WTC11 (cell line): ENCODE results near the gene PIP5K1A.

Experiments
- AFF4 ChIP-seq: sonication (generic); formaldehyde crosslinking; IDR thresholded peaks from 2 replicates; pipeline ENCODE4 v1.8.1; 2023; ENCODE audit warnings: mild to moderate bottlenecking, missing genetic modification reagents, borderline replicate concordance
- ATF3 ChIP-seq: sonication (generic); formaldehyde crosslinking; conservative IDR thresholded peaks from 2 replicates; pipeline ENCODE4 v1.8.1; 2022; ENCODE audit warnings: mild to moderate bottlenecking, missing genetic modification reagents
- CBFB ChIP-seq: sonication (generic); formaldehyde crosslinking; IDR thresholded peaks from 2 replicates; pipeline ENCODE4 v1.8.1; 2022; ENCODE audit warnings: mild to moderate bottlenecking, low read depth, missing genetic modification reagents
- CREM ChIP-seq: sonication (generic); formaldehyde crosslinking; IDR thresholded peaks from 2 replicates; pipeline ENCODE4 v1.8.1; 2022; ENCODE audit warnings: mild to moderate bottlenecking, missing genetic modification reagents, moderate library complexity
- CTCF ChIP-seq: fragments of 200-600 bp; IDR thresholded peaks from 2 replicates; pipeline ENCODE4 v1.8.0; 2022; ENCODE audit warnings: antibody characterized with exemption
- E2F5 ChIP-seq: sonication (generic); formaldehyde crosslinking; IDR thresholded peaks from 2 replicates; pipeline ENCODE4 v1.8.1; 2022; ENCODE audit warnings: mild to moderate bottlenecking, moderate library complexity, missing genetic modification reagents
- ERG ChIP-seq: fragments of 250-450 bp; sonication (Bioruptor Pico); IDR thresholded peaks from 2 replicates; pipeline ENCODE4 v1.8.0; 2021; ENCODE audit warnings: mild to moderate bottlenecking
- FOXK1 ChIP-seq: sonication (generic); formaldehyde crosslinking; IDR thresholded peaks from 2 replicates; pipeline ENCODE4 v1.8.0; 2022; ENCODE audit warnings: mild to moderate bottlenecking, moderate library complexity, missing genetic modification reagents
- NR1H2 ChIP-seq: sonication (generic); formaldehyde crosslinking; IDR thresholded peaks from 2 replicates; pipeline ENCODE4 v1.9.0; 2021; ENCODE audit warnings: mild to moderate bottlenecking, moderate library complexity, missing genetic modification reagents
- NR3C1 ChIP-seq: sonication (generic); formaldehyde crosslinking; conservative IDR thresholded peaks from 2 replicates; pipeline ENCODE4 v1.8.1; 2023; ENCODE audit warnings: low read depth, mild to moderate bottlenecking, missing genetic modification reagents
- SMAD4 ChIP-seq: sonication (generic); formaldehyde crosslinking; IDR thresholded peaks from 2 replicates; pipeline ENCODE4 v1.8.0; 2022; ENCODE audit warnings: mild to moderate bottlenecking, missing genetic modification reagents
- SP1 ChIP-seq: sonication (generic); formaldehyde crosslinking; conservative IDR thresholded peaks from 2 replicates; pipeline ENCODE4 v1.8.1; 2022; ENCODE audit warnings: missing genetic modification reagents
- TCF7 ChIP-seq: sonication (generic); formaldehyde crosslinking; IDR thresholded peaks from 2 replicates; pipeline ENCODE4 v1.8.0; 2022; ENCODE audit warnings: mild to moderate bottlenecking, low read depth, missing genetic modification reagents, moderate library complexity
- ZNF263 ChIP-seq: sonication (generic); formaldehyde crosslinking; IDR thresholded peaks from 2 replicates; pipeline ENCODE4 v1.8.1; 2022; ENCODE audit warnings: low read depth, mild to moderate bottlenecking, moderate library complexity, missing genetic modification reagents

GRCh38 chr1:151290709-151291303 lies 92.5 kb downstream of the PIP5K1A start:
- TF ChIP-seq E2F5 (CRISPR knock-in tag) (no peak), SMAD4 (no peak), CBFB (no peak), TCF7 (no peak), ATF3 (CRISPR knock-in tag) (no peak), CTCF (no peak), ZNF263 (CRISPR knock-in tag) (no peak), FOXK1 (CRISPR knock-in tag) (no peak), NR3C1 (CRISPR knock-in tag) (no peak), SP1 (CRISPR knock-in tag) (no peak), NR1H2 (CRISPR knock-in tag) (no peak), ERG (CRISPR knock-in tag) (no peak), CREM (no peak), AFF4 (no peak)
